Suprapubic skin (tissue), 4 donors: ENCODE data around the gene CRAT.

Experiments
- EP300 ChIP-seq: sonication (generic); formaldehyde crosslinking; IDR thresholded peaks from one replicate; pipeline ENCODE4 v1.6.1; 2017; ENCODE audit warnings: antibody characterized with exemption
- POLR2A ChIP-seq, 2 donors: fragments of 450-650 bp; IDR thresholded peaks; one replicate each; pipeline ENCODE4 v1.6.1; 2017; ENCODE audit warnings: antibody characterized with exemption in 2 of 2, mild to moderate bottlenecking in 2 of 2, moderate library complexity in 2 of 2
- POLR2AphosphoS5 ChIP-seq, 3 donors: sonication (generic); formaldehyde crosslinking; IDR thresholded peaks; one replicate each; pipeline ENCODE4 v1.6.1; 2017; ENCODE audit warnings: antibody characterized with exemption in 3 of 3
- TF ChIP-seq, protein P1 (sequence below), 2 donors: fragments of 200-600 bp in 1 of 2; fragments of 450-650 bp in 1 of 2; sonication (generic) in 1 of 2; IDR thresholded peaks; one replicate each; pipeline ENCODE4 v1.5.1; 2016 to 2019; ENCODE audit warnings: antibody characterized with exemption in 2 of 2, mild to moderate bottlenecking in 1 of 2, moderate library complexity in 1 of 2

DNA sequence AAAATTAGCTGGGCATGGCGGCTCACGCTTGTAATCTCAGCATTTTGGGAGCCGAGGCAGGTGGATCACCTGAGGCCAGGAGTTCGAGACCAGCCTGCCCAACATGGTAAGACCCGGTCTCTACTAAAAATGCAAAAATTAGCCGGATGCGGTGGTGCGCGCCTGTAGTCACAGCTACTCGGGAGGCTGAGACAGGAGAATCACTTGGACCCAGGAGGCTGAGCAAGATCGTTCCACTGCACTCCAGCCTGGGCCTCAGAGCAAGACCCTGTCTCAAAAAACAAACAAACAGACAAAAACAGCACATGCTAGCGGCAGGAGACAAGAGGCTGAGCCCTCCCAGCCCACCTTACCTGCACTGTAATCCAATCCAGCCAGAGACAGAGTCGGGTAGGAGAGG, 30.8 kb downstream of the CRAT start:
- TF ChIP-seq, protein P1, sequence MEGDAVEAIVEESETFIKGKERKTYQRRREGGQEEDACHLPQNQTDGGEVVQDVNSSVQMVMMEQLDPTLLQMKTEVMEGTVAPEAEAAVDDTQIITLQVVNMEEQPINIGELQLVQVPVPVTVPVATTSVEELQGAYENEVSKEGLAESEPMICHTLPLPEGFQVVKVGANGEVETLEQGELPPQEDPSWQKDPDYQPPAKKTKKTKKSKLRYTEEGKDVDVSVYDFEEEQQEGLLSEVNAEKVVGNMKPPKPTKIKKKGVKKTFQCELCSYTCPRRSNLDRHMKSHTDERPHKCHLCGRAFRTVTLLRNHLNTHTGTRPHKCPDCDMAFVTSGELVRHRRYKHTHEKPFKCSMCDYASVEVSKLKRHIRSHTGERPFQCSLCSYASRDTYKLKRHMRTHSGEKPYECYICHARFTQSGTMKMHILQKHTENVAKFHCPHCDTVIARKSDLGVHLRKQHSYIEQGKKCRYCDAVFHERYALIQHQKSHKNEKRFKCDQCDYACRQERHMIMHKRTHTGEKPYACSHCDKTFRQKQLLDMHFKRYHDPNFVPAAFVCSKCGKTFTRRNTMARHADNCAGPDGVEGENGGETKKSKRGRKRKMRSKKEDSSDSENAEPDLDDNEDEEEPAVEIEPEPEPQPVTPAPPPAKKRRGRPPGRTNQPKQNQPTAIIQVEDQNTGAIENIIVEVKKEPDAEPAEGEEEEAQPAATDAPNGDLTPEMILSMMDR (IDR thresholded peaks at IDR 0.05) = no peak
- TF ChIP-seq POLR2AphosphoS5 (IDR thresholded peaks at IDR 0.05) (no peak), EP300 (no peak), POLR2A (IDR thresholded peaks at IDR 0.05) (no peak)
